SK-N-SH (cell line): Measurements from ENCODE around the gene REN. TPM values are rescaled to one million over a fixed set of nuclear protein-coding genes. Genes with fewer than 3 reads are reported as not detected.

Source experiments
- CTCF ChIA-PET: fragments of 300-600, 350-600 bp; formaldehyde crosslinking; extraction: SDS; loops from one replicate; lab custom pipeline; 2021; lab: Yijun Ruan, JAX
- POLR2A ChIA-PET: fragments of 350-600 bp; sonication (Branson Sonifier 250); formaldehyde crosslinking; extraction: SDS; loops from one replicate; lab custom pipeline; 2020; ENCODE audit warnings: antibody characterized with exemption, inconsistent platforms; lab: Yijun Ruan, JAX
- DNase-seq: peaks from one replicate; pipeline ENCODE4 v3.0.0; 2012
- H2AFZ ChIP-seq: fragments of 200-600 bp; sonication (generic); 2 replicates; pipeline ENCODE4 v1.8.1; 2016; ENCODE audit warnings: antibody characterized with exemption, mild to moderate bottlenecking, low read depth
- H3F3A ChIP-seq: fragments of 200-600 bp; sonication (generic); replicated peaks from 2 replicates; pipeline ENCODE3; 2016; ENCODE audit warnings: antibody characterized with exemption, mild to moderate bottlenecking; ENCODE audit not compliant: insufficient read depth
- H3K27ac ChIP-seq, 2 experiments: fragments of 200-500 bp in 1 of 2; fragments of 200-600 bp in 1 of 2; sonication (Bioruptor generic) in 1 of 2; sonication (generic), shearing (Covaris generic) in 1 of 2; 2 replicates each; pipeline versions ENCODE4 v1.5.1 to v1.6.1; 2014 to 2016; ENCODE audit warnings: low read depth in 2 of 2, inconsistent platforms in 1 of 2, low read length in 1 of 2, mild to moderate bottlenecking in 1 of 2, mixed read lengths in 1 of 2
- H3K27me3 ChIP-seq: fragments of 200-600 bp; sonication (generic), shearing (Covaris generic); 2 replicates; pipeline ENCODE4 v1.6.1; 2016; ENCODE audit warnings: mixed run types; ENCODE audit not compliant: insufficient read depth
- H3K36me3 ChIP-seq, 2 experiments: fragments of 200-500 bp in 1 of 2; fragments of 200-600 bp in 1 of 2; sonication (Bioruptor generic) in 1 of 2; sonication (generic) in 1 of 2; replicated peaks in 1 of 2; 2 replicates each; pipeline versions ENCODE3 to v1.5.1; 2014 to 2016; ENCODE audit warnings: low read length in 1 of 2, mild to moderate bottlenecking in 1 of 2; ENCODE audit not compliant: insufficient read depth in 2 of 2, control insufficient read depth in 1 of 2
- H3K4me1 ChIP-seq, 2 experiments: fragments of 200-500 bp in 1 of 2; fragments of 200-600 bp in 1 of 2; sonication (Bioruptor generic) in 1 of 2; sonication (generic), shearing (Covaris generic) in 1 of 2; 2 replicates each; pipeline versions ENCODE4 v1.5.1 to v1.6.1; 2014 to 2016; ENCODE audit warnings: low read depth in 1 of 2, low read length in 1 of 2, mixed run types in 1 of 2; ENCODE audit not compliant: insufficient read depth in 2 of 2, control insufficient read depth in 1 of 2
- H3K4me2 ChIP-seq: fragments of 200-600 bp; sonication (generic), shearing (Covaris generic); 2 replicates; pipeline ENCODE4 v1.6.1; 2017; ENCODE audit warnings: mixed run types
- H3K4me3 ChIP-seq, 2 experiments: fragments of 200-500 bp in 1 of 2; fragments of 200-600 bp in 1 of 2; sonication (Bioruptor generic) in 1 of 2; sonication (generic), shearing (Covaris generic) in 1 of 2; 2 replicates each; pipeline versions ENCODE4 v1.5.1 to v1.8.1; 2014 to 2016; ENCODE audit warnings: low read depth in 2 of 2, inconsistent platforms in 1 of 2, low read length in 1 of 2, mild to moderate bottlenecking in 1 of 2, mixed read lengths in 1 of 2, moderate library complexity in 1 of 2
- H3K79me2 ChIP-seq: fragments of 200-600 bp; sonication (generic); 2 replicates; pipeline ENCODE4 v1.8.1; 2017; ENCODE audit warnings: mild to moderate bottlenecking; ENCODE audit not compliant: insufficient read depth
- H3K9ac ChIP-seq: fragments of 200-600 bp; sonication (generic); 2 replicates; pipeline ENCODE4 v1.6.1; 2017; ENCODE audit warnings: mixed run types
- H3K9me2 ChIP-seq: fragments of 200-600 bp; sonication (generic); 2 replicates; pipeline ENCODE4 v1.6.1; 2017; ENCODE audit warnings: mixed run types
- H3K9me3 ChIP-seq: fragments of 200-600 bp; sonication (generic); 2 replicates; pipeline ENCODE4 v1.6.1; 2017; ENCODE audit warnings: mixed run types, mild to moderate bottlenecking, moderate library complexity
- H4K20me1 ChIP-seq: fragments of 200-600 bp; sonication (generic); 2 replicates; pipeline ENCODE4 v1.6.1; 2017; ENCODE audit warnings: mild to moderate bottlenecking, mixed run types; ENCODE audit not compliant: insufficient read depth
- CHD2 ChIP-seq: fragments of 150-350 bp; IDR thresholded peaks from 2 replicates; pipeline ENCODE4 v1.6.1; 2018; ENCODE audit warnings: low read length; ENCODE audit not compliant: partially characterized antibody
- FOSL2 ChIP-seq: IDR thresholded peaks from 2 replicates; pipeline ENCODE4 v1.4.0; 2012; ENCODE audit warnings: low read depth, mild to moderate bottlenecking, moderate library complexity, borderline replicate concordance
- GABPA ChIP-seq: IDR thresholded peaks from 2 replicates; pipeline ENCODE4 v1.4.0; 2012; ENCODE audit warnings: low read depth, mild to moderate bottlenecking
- JUND ChIP-seq: IDR thresholded peaks from 2 replicates; pipeline ENCODE4 v1.4.0; 2012
- MXI1 ChIP-seq: IDR thresholded peaks from 2 replicates; pipeline ENCODE4 v1.6.1; 2012; ENCODE audit warnings: mild to moderate bottlenecking, low read depth, low read length, improper control_type of control experiment
- NRF1 ChIP-seq: IDR thresholded peaks from 2 replicates; pipeline ENCODE4 v1.6.1; 2012; ENCODE audit warnings: low read depth, mild to moderate bottlenecking, low read length
- RFX5 ChIP-seq: IDR thresholded peaks from 2 replicates; pipeline ENCODE4 v1.6.1; 2012; ENCODE audit warnings: mild to moderate bottlenecking, improper control_type of control experiment, low read length
- RXRA ChIP-seq: IDR thresholded peaks from 2 replicates; pipeline ENCODE4 v1.4.0; 2012; ENCODE audit warnings: low read depth, mild to moderate bottlenecking, borderline replicate concordance
- SMC3 ChIP-seq: IDR thresholded peaks from 2 replicates; pipeline ENCODE4 v1.6.1; 2012; ENCODE audit warnings: low read depth, low read length, improper control_type of control experiment
- TEAD4 ChIP-seq: IDR thresholded peaks from 2 replicates; pipeline ENCODE4 v1.4.0; 2012; ENCODE audit warnings: mild to moderate bottlenecking, borderline replicate concordance; ENCODE audit not compliant: insufficient read depth
- USF1 ChIP-seq: IDR thresholded peaks from 2 replicates; pipeline ENCODE4 v1.4.0; 2012; ENCODE audit warnings: low read depth, borderline replicate concordance
- WGBS: methylation state at CpG from one replicate; pipeline ENCODE4 v1.1.6; 2017; ENCODE audit warnings: low lambda C conversion rate; 5-methylcytosine and 5-hydroxymethylcytosine counted together
- polyA plus RNA-seq, 3 experiments: library from polyadenylated mRNA; depleted of rRNA; stranded (reverse); fragments of >200 nt; gene quantifications; 2 replicates each; pipeline ENCODE4 v1.2.3, GENCODE V29; 2012

Gene REN
- polyA plus RNA-seq, 1 of the 3 experiments (the other 2 are of a cell fraction), result not detected

DNA sequence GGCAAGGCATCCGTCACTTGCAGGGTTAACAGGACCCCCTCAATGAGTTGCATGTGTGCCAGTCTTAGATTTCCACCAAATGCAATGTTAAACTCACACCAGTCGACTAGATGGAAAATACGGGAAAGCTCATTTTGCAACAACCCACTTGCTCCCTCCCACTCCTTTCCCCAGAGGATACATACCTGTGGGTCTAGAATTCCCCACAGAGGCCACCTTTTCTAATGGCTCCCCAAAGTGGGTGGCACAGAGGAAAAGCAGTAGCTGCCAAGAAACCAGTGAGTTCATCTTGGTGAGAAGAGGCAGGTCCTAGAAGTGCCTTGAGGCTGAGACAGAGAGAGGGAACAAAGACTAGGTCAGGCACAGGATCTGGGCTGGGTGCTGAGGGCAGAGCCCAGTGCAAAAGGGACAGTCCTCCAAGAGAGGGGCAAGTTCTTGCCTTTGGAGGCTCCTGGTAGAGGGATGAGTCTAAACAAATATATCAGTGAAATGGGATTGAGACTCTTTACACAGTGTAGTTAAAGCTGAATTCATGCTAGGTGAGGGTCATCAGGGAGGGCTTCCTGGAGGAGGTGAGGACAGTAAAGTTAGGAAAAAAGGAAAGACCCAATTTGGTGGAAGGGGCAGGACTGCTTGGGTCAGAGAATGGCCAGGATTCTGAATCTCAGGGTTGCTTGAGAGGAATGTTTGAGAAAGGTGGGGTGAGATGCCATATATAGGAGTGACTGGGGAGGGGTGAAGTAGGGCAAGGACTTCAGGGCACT is 26.6 kb upstream of the REN start:
- ChIA-PET CTCF (interaction anchor here (1.6 to 4.9 kb wide), 5 partner anchors 14 to 171 kb away, joined by 3 to 31 read pairs (median 19); partner anchors contain the start of gene GOLT1A), POLR2A (no interaction called here)
- H3K9me2 ChIP-seq, result no peaks in the 10 kb centered on the region

DNA sequence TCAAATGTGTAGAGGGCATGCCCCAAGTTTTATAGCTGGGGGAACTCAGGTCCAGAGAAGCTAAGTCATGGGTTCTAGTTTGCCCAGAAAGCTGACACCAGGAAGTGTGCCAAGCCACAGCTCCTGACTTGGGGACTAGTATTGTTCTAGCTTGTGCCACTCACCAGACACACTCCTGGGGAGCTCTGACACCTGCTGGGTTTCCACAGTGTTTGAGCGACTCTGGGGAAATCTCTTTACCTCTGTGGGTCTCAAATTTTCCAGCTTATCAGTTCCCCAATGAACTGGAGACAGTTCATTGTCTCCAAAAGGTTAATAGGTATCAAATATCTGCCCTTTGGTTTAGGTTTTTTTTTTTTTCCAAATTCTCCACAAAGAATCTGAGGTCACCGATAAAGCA is 25.9 kb upstream of the REN start:
- no peak for DNase-seq
- Histone ChIP-seq H3F3A (no peaks in the 10 kb centered on the region), H3K79me2 (no peaks in the 10 kb centered on the region), H3K27me3 (no peaks in the 10 kb centered on the region; the same call in 1 of the 2 replicates), H3K4me1 (peaks cover 0 to 14% of the 10 kb centered on the region in 2 experiments; a peak in 2 of 4 replicates), H4K20me1 (no peaks in the 10 kb centered on the region), H3K36me3 (no peaks in the 10 kb centered on the region), H3K4me3 (no peak overlapping the region), H3K9me3 (no peaks in the 10 kb centered on the region), H3K9me2 (no peaks in the 10 kb centered on the region), H3K27ac (no peak overlapping the region), H3K9ac (no peak overlapping the region), H3K4me2 (no peak overlapping the region), H2AFZ (no peak overlapping the region)
- ChIA-PET POLR2A (no interaction called here), CTCF (interaction anchor here (1.4 to 4.9 kb wide), 6 partner anchors 15 to 172 kb away, joined by 3 to 31 read pairs (median 14); partner anchors contain the start of gene GOLT1A)
- 79% methylated on average over 2 of the region's 2 CpGs for WGBS
- TF ChIP-seq MXI1, result no peak
- no peak for TF ChIP-seq USF1
- TF ChIP-seq FOSL2, result no peak
- TF ChIP-seq NRF1, result no peak
- no peak for TF ChIP-seq SMC3
- TF ChIP-seq JUND, result no peak
- TF ChIP-seq RXRA, result no peak
- TF ChIP-seq RFX5, result no peak
- TF ChIP-seq CHD2, result no peak

More for the DNA sequence above, 26.6 kb upstream of the REN start:
- Histone ChIP-seq H3K4me3 (no peak overlapping the region), H3K79me2 (no peaks in the 10 kb centered on the region), H3K27ac (no peak overlapping the region), H3K9ac (no peak overlapping the region), H3K27me3 (no peaks in the 10 kb centered on the region; the same call in 1 of the 2 replicates), H3K4me2 (no peak overlapping the region), H3K9me3 (no peaks in the 10 kb centered on the region), H2AFZ (no peak overlapping the region), H4K20me1 (no peaks in the 10 kb centered on the region), H3K36me3 (no peaks in the 10 kb centered on the region), H3K4me1 (peaks cover 0 to 14% of the 10 kb centered on the region in 2 experiments; a peak in 2 of 4 replicates), H3F3A (no peaks in the 10 kb centered on the region)
- DNase-seq, result no peak
- TF ChIP-seq MXI1 (no peak), TEAD4 (no peak), FOSL2 (no peak), GABPA (no peak)
- WGBS, result 71% methylated on average over 3 of the region's 3 CpGs
